ENCODE measurements around the gene TM4SF18.
"Not testable (repeated sequence)": the region's sequence is repeated elsewhere in the genome, so short reads cannot be mapped to it uniquely, and the experiment has no call there.

TM4SF18 gene, protein sequence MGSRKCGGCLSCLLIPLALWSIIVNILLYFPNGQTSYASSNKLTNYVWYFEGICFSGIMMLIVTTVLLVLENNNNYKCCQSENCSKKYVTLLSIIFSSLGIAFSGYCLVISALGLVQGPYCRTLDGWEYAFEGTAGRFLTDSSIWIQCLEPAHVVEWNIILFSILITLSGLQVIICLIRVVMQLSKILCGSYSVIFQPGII

DNA sequence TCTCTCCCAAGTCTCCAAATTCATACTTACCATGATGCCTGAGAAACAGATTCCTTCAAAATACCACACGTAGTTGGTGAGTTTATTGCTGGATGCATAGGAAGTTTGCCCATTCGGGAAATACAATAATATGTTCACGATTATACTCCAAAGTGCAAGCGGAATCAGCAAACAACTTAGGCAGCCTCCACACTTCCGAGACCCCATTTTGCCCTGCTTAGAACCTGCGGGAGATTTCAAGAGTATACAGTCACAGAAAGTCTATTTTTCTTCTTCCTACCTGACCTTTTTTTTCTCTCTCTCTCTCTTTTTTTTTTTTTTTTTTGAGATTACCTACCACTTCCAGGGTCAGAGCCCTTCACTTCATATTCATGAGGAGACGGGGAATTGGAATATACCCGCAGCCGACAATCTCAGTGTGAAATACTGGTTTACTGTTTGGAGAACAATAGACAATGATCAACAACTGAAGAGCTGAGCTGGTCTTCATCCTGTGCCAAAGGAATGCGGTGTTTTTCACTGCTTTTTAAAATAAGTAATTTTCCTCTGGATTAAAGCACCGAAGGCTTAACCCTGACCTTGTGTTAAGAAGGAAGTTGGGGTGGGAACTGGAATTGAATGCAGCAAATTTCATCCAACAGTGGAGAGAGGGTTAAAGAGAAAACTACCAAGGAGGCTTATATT is at the start of gene TM4SF18:
Gene TM4SF18, minus strand, starts transcription at position 461 of the 684 bp plus-strand sequence. Its CDS starts 254 bp downstream, at position 207.
- no peak for DNase-seq

DNA sequence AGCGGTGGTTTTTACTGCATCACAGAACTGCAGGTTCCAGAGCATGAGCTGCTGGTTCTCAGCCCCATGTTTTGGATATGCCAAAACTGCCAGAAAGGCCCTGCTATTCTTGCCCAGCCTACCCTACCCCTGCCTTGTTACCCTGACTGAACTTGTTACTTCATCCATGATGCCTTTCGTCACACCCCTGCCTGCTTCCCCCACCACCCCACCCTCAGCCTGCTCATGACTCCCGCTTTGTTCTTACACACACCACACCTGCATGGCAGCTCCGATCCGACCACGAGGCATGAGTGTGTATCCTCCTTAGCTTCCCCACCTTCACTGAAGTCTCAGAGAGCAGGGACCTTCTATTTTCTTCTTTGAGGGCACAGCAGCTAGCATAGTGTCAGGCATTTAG is 49.1 kb upstream of the TM4SF18 start:
- DNase-seq = no peak

DNA sequence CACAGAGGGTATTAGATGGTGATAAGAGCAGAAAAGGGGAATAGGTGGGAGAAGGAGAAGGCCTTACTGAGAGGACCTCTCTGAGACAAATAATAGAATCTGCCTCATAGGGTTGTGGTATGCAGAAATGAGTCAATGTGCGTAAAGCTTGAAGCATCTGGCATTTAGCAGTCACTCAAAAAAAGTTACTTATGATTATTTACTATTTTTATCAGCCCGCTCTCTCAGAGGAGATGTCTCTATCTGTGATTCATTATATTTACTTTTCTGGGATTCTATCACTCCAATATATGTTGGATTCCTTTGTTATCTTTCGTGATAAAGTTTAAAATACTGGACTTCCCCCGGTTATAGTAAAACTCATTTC is 48.6 kb upstream of the TM4SF18 start:
- DNase-seq = no peak

GRCh38 chr3:149381173-149382100 is 48.0 kb upstream of the TM4SF18 start:
- DNase-seq = no peak

- not testable (repeated sequence) for DNase-seq
Observed at GRCh38 chr3:149380220-149380619, 46.8 kb upstream of the TM4SF18 start.

DNA sequence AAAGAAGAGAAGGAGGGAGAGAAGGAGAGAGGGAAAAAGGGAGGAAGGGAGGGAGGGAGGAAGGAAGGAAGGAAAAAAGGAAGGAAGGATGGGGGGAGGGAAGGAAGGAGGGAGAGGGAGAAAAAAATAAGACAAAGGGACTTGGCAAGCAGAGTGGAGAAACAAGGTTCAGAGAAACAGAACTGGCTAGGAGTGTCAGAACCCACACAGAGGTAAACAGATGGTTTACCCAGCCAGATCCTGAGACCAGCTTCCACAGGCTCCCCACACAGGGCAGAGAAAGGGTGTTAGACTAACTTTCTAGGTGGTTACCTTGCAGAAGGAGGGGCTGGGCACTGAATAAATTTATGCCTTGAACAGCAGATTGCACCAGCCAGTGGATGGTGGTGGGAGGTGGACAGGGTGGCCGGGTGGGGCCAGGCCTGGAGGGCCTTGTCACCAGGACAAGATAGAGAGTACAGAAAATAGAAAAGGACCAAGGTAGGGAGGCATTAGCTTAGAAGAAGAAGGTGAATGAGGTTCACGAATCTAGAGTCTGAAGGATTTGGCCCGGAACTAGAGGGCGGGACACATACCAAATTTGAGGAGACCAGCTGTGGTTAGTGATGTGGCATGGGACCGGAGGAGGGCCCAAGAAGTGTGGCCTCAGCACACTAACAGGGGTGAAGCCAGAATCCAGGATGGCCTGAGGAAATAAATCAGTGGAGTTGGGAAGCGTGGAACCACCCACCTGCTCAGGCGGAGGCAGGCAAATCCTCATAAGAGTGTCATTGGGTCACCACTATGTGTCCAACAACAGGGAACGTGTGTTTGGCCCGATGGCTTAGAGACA is 45.3 kb upstream of the TM4SF18 start:
- DNase-seq = no peak

- no peak for DNase-seq
Observed at GRCh38 chr3:149377408-149378364, 44.2 kb upstream of the TM4SF18 start, which contains the start of gene TM4SF1. TSS of gene TM4SF1 (minus strand) at chr3:149377649. CDS start at chr3:149377547, 102 bp downstream.

GRCh38 chr3:149376718-149377407 is 43.4 kb upstream of the TM4SF18 start:
- DNase-seq = no peak

- DNase-seq = no peak
Observed at GRCh38 chr3:149375501-149376196, 42.2 kb upstream of the TM4SF18 start.

- no peak for DNase-seq
Observed at GRCh38 chr3:149374793-149375500, 41.5 kb upstream of the TM4SF18 start.

DNA sequence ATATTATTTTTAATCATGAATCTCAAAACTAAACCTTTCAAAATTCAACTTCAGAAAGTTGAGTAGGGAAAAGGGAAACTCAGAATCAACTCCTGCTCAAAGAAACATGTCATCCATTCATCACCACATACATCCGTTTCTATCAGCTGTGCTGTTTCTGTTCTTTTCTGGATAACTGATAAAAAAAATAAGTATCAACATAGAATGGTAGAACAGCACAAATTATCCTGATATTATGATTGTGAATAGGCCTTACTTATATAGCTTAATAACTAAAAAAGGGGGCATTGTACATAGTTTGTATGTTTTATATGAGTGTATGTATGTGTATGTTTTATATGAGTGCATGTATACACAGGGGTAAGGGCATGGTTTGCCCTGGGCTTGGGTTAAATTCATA is 41.0 kb upstream of the TM4SF18 start:
- no peak for DNase-seq

- DNase-seq = no peak
Observed at GRCh38 chr3:149373235-149374125, 40.0 kb upstream of the TM4SF18 start.

- DNase-seq = no peak
Observed at GRCh38 chr3:149371723-149372114, 38.3 kb upstream of the TM4SF18 start.

- no peak for DNase-seq
Observed at GRCh38 chr3:149371001-149371722, 37.7 kb upstream of the TM4SF18 start.

DNA sequence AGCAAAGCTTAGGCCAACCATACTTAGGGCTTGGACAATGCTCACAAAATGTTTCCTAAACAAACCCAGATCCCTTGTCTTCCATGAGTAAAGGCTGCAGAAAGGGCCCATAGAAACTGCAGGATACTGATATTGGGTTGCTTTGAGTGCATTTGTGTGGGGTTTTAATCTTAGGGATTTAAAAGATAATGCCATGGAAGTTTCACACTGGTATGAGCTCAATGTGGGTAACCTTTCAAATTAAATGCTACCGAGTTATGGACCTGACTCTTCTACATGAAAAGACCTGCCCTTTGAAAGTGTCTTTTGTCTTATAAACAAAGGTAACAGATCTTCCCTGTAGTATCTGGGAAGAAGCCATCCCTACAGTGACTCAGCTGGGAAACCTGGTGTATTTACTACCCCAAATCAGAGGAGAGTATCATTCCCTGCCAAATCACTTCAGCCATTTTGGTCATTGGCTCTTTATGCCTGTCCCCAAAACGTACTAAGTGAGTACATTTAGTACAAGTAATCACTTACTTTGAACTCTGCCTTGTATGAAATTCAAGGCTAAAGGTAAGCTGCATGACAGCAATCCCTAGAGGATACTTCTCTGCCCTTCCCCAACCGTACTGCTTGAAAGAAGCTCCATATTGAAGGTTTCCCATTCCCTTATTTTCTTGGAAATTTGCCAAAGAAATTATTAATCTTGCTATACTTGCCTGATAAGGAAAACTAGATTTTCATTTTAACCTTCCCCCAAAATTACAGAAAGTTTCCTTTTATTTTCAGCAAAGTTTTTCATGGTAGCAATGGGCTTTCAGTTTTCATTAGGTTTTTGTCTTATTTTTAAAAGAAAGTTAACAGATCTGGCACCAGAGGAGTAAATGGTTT is 36.8 kb upstream of the TM4SF18 start:
- no peak for DNase-seq

DNA sequence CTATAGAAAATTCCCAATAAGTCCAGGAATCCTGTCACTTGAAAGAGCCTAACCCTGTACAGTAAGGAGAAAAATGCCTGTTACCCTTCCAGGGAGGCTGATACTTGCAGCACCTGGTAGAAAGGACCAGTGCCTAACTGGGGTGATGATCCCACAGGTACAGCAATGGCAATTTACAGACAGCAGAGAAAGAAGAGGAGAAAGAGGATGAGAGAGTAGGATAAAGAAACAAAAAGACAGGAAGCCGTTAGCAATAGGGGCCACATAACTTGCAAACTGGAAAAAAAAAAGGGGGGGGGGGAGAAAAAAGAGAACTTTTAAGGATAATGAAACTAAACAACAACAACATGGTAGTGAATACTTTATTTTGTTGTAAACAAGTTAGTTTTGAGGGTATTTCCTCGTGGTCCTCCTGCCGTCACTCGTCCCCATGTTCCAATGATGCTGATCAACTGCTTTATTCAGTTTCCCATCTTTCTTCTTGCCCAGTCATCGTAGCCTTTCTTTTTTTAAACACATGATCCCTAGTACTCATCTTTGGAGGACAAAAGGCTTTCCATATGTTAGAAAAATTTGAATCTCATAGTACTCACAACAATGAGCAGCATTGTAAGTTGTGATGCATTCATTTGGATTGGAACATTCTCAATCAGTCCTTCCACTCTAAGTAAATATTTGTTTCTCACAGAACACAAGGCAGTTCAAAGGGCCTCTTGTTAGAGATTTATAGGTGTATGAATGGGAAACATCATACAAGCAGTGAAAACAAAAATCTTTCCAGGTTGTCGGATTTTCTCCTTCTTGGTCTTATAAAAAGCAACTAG is 35.5 kb upstream of the TM4SF18 start:
- DNase-seq = no peak

Measured in activated CD4-positive, alpha-beta T cell treated with anti-CD3 and anti-CD28 coated beads for 48 hours (primary cell).